NK-92 (cell line): Measurements from ENCODE around the gene SMAP2.

Experiments
- DNase-seq: peaks from one replicate; lab custom pipeline; 2025; ENCODE audit not compliant: unreplicated experiment; lab: John Stamatoyannopoulos, UW

The SMAP2 gene

DNA sequence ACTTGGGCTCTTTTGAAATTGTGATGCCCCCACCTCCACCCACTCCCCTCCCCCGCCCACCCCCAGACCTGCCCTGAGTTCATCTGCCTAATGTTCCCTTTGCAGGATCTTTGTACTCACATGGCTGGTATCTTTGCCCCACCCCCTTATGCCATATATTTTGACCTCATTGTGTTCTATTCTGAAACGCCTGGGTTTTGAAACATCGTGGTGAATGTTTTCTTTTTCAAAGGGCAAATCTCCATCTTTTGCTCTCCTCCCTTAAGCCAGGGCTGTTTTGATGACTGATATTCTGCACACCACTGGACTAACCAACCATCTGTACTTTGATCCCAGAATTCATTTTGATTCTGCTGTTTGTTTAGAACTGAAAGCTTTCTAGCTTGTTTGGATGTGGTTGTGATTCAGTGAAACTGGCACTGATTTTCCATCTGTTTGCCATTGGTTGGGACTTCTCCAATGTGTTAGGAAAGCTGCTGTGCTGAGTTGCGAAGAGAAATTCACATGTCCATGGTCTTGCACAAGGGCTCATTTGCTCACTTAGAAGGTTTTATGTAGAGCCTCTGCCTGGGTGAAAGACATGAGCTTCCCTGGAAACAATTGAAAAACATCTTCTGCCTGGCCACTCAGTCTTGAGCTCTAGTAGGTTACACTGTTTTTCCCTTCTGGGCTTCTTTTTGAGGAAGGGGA, 16.5 kb downstream of the SMAP2 start:
- DNase-seq, result no peak

DNA sequence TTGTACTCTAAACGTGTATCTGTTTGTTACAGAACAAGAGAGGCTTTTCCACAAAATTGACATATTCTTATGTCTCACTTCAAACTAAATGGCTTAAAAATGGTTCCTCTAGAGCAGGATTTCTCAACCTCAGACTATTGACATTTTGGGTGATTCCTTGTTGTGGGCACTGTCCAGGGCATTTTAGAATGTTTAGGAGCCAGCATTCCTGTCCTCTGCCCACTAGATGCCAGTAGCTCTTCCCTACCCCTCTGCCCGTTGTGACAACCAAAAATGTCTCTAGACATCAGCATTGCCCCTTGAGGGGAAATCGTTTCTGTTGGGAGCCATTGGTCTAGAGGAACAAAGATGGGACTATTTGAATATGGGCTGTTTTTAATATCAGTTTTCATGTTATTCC, 17.3 kb downstream of the SMAP2 start:
- no peak for DNase-seq

DNA sequence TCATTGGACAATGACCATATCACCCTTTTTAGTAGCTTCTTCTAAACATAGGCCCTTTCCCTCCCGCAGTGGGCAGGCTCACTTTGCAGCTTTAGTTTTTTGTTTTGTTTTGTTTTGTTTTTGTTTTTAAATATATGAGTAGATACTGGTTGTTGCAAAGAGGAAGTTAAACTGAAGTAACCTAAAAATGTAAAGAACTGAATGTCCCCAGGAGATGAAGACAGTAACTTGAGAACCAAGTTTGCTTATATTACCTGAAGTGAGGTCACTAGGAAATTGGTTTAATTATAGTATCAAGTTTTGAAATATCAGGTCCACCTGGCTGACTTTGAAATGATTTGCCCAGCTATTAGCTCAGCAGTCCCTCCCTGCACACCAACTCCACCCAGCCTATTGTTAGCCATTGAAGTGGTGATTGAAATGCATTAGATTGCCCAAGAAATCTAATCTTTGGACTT, 18.2 kb downstream of the SMAP2 start:
- DNase-seq, result no peak

DNA sequence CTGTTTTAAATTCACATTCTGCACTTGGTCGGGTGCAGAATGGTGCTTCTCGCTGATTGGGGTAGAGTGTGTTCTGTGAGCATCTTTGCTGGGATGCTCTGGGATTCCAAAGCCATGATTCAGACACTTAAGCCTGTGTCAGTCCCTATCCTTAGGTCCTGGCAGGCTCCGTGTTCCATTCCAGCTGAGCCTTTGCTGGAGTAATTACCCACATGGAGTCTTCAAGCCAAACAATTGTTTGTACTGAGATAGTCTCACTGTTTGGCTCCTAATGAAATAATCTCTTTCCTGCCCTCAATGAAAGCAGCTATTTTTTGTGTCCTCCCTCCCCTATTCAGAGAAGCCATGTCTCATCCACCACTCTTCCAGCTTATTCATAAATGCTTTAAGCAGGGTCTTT, 18.7 kb downstream of the SMAP2 start:
- no peak for DNase-seq

DNA sequence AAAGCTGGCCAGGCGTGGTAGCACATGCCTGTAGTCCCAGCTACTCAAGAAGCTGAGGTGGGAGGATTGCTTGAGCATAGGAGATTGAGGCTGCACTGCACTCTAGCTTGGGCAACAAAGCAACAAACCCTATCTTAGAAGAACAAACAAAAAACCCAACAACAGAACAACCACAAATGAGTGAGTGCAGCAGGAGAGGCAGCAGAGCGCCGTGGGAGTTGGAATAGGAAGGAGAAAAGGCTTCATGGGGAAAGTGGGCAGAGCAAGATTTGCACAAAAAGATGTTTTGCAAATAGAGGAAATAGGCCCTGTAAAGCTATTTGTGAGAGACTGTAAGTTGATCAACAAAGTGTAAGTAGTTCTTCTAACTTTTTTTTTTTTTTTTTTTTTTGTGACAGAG, 19.6 kb downstream of the SMAP2 start:
- no peak for DNase-seq

DNA sequence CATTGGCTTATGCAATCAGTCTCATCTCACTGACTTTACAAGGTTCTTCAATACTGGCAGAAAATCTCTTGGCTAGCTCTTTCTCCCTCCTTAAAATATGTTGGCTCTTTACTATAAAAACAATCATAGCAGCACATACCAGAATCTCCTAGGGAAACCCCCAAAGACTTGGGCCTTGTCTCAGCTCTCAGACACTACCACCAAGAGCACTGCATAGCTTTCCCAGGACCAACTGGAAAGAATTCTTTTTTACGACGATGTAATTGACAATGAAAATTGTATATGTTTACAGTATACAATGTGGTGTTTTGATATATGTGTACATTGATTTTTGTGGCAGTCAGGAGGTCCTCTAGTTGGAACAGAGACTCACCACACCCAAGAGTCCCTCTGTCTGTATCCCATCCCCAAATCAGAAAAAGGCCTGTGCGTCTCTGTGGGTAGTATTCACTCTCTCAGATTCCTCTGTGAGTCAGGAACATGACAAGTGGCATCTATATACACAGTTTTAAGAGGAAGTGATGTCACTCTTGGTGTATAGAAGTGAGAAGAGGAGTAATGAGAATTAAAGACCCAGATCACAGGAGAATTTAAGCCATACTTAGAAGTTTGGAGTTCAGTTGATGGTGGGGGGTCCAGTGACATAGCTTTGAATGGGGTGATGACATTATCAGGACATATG, 21.1 kb downstream of the SMAP2 start:
- DNase-seq, result no peak

DNA sequence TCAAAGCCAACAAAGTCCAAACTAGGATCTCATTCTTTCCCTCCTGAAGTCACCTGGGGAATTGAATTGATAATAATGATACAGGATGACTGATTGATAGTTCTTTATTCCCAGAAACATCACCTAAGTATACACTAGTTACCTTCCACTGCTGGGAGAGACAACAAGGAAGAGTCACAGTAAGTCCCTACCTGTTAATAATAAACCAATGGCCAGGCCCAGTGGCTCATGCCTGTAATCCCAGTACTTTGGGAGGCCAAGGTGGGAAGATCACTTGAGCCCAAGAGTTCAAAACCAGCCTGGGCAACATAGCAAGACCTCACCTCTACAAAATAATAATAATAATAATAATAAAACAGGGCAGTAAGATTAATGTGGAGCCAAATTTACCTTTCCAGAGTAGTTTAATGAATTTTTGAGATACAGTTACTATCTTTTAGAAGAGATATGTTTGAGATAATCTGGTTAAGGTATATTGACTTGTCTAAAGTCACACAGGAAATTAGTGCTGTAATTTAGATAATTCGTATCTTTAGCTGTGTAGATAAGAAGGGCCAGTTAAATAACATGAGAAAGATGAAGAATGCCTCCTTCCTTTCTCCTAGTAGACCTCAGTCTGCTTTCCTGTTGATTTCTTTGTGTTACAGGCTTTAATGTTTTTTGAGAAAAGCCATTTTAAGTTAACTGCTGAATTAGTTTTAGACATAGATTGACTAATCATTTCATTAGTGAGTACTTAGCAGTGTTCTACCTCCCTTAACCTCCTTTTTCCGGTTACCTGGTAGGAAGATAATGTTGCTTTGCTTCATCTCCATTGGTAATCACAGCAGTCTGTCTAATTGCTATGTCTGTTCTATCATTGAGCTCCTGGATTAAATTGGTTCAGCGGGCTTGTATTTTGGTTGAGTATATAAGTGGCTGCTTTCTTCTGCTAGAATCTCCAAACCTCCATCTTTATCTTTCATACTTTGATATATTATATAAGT, 22.0 kb downstream of the SMAP2 start:
- no peak for DNase-seq

DNA sequence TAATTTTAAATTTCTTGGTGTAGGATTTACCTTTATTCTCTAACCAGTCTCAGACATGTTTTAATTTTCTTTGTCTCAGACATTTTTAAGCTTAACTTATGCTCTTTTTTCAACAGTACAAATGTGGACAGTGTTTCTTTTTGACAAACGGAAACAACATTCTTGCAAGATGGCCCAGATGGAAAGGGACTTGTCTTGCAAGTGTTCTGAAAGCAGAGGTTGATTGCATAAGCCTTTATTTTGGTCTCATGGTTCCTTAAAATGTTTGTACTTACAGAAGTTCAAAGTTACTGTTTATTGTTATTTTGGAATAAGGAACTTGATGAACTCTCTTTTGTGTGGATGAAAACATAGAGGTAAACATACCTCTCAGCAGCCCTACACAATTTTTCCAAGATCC, 22.9 kb downstream of the SMAP2 start:
- no peak for DNase-seq

DNA sequence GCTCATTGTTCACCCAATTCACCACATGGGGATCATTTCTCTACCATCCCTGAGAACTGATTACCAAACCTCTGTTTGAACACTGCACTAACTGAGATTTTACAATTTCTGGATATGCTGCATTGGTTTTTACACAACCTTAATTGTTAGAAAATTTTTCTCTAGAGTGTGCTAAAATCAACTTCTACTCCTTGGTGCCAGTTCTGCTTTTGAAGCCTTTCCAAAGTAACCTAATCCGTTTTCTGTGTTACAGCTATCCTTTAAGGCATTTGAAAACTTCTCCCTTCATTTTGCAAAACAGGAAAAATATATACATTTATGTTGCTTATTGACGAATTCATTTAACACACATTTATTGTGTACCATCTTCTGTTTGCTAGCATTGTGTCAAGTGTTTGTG, 23.7 kb downstream of the SMAP2 start:
- no peak for DNase-seq

DNA sequence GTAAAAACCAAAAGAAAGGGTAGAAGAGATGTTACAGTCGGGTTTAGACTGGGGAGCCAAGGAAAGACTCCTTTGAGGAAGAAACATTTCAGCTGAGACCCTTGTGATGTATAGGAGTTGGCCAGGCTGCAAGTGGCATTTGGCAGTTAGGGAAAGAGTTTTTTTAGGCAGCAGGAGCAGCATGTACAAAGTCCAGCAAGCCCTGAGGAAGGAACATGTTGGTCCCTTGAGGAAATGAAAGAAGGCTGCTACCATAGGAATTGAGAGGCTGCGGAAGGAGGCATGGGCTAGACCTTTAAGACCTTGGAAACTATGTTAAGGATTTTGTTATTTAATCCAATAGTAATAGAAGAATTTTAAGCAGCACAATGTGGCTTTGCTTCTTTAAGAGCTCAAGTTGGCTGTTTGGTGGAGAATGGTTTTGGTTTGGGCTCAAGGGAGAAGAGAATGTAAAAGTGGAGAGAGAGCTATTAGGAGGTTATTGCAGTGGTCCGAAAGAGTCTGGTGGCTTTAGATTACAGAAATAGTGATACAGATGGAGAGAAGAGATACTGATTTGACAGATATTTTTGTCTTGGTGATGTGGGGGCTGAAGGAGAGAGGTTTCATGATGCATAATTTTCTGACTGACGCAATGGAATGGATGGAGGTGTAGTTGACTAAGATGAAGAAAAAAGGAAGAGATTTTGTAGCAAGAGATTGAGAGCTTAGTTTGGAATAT, 26.6 kb downstream of the SMAP2 start:
- no peak for DNase-seq

DNA sequence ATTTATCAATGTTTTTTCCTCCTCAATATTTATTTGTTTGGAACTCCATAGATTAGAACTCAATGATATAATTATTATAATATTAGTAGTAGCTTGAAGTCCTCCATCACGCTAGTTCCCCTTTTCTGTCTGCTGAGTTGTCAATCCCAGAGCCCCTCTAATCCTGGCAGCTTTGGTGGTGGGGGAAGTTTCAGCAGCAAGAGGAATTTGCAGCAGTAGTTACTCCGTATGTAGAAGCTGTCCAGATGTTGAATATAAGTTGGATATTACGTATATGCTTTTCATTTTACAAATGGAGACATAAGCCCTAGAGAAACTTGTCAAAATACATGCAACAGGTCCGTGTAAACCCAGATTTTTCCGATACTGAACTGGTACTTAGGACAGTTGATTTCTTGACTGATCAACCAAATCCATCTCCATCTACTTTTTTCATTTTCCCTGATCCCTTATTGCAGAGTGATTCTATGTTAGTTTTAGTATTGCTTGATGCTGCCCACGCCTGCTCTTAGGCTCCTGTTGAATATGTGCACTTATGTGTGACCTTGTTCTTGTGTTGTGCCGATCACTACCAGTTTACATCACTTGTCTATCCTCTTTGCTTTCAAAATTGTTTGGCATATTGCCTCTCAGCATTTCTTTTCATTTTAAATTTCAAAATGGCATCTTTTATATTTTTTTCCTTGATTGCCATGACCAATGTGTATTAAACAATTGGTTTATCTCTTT, 28.1 kb downstream of the SMAP2 start:
- no peak for DNase-seq

DNA sequence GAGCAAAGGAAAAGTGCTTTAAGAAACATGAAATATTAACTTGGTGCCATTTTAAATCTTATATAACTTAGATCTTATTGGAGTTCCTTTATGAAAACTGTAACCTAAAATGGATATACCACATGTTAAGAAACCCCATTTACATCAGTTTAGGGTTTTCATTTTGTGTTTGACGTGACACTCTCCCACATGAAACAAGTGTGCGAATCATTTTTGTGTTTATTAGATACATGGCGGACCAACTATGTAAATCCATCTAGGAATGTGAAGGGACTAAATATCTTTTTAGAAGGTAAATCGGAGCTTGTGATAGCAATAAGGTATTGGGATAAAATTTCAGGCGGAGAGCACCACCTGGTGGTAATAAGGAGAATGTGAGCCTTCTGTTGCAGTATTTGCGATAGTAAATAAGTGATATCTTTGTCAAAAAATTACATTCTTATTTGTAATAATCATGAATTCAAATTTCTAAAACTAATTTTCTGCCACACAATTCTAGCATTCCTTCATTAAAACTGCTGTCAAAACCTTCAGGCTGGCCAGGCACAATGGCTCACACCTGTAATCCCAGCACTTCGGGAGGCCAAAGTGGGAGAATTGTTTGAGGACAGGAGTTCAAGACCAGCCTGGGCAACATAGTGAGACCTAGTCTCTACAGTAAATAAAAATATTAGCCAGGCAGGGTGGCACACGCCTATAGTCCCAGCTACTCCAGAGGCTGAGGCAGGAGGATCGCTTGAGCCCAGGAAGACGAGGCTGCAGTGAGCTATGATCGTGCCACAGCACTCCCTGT, 31.3 kb downstream of the SMAP2 start:
- DNase-seq, result no peak

DNA sequence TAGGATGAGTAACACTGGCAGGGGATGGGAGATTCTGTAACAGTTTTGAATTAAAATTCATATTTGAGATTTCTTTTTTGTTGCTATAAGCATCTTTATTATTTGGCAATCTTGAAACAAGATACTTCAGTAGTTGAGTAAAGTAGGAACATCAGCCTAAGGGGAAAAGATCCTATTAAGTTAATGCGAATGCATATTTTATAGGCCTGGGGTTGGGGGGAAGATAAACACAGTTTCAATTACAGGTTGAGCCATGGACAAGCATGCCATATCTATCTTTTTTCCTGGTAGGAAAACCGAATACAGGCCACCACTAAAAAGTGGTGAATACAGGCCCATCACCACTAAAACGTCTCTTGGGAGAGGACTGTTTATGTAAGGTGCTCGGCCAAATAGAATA, 32.3 kb downstream of the SMAP2 start:
- DNase-seq, result no peak

DNA sequence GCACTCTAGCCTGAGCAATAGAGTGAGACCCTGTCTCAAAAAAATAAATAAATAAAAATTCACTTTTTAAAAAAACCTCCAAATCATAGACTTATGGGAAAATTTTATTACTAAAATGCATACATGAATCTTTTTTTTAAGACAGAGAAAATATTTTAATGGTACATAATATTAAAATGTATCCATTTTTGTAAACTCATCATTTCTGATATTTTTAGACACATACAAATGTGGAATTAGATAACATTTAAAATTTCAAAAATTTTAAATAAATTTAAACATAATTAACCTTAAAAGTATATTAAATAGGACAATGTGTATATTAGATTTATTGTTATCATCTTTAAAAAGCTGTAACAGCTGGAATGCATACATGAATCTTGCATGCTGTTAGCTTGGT, 33.9 kb downstream of the SMAP2 start:
- no peak for DNase-seq

DNA sequence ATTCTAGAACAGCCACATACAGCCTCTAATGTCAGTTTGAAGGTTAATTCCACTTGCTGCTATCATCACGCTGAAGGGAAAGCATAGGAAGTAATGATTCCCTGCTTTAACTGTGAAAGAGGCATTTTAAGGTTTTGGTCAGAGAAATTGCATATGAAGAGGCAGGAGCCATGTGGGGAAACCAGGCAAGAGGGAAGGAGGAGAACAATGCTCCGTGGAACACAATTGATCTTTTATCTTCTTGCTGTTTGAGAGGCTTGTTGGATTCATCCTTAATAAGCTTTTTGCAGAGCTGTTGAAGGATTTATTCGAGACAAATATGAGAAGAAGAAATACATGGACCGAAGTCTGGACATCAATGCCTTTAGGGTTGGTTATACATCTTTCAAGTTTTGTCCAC, 35.9 kb downstream of the SMAP2 start:
- no peak for DNase-seq

DNA sequence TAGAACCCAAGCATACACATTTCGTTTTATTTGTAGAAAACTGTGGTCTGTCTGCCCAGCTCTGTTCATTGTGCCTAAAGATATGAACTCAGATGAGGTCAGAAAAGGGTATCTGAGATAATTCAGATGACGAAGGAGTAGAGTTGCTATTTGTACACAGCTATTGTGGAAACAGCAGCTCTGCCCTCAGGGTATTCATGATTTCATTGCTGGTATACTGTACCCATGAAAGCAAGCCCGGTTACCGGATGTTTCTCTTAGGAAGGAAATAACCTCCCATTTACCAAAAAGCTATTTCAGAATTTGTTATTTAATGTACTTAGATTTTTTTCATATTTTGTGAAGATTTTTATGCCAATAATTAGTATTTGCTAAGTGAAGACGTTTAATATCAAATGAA, 37.8 kb downstream of the SMAP2 start:
- no peak for DNase-seq

DNA sequence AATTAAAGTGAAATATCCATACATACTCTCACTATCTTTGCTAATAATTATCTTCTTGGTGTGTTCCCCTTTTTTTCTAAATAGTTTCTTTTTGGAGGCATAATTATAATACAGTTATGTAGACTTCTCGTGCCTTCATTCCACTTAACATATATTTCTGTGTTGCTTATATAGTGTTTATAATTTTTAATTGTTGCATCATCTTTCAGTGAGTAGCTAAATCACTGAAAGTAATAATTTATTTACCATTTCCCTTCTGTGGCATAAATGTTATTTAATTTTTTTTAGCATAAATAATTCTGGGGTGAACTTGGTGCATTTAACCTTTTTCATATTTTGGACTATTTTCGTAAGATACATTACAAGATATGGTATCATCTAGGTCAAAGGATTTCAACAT, 38.3 kb downstream of the SMAP2 start:
- no peak for DNase-seq

DNA sequence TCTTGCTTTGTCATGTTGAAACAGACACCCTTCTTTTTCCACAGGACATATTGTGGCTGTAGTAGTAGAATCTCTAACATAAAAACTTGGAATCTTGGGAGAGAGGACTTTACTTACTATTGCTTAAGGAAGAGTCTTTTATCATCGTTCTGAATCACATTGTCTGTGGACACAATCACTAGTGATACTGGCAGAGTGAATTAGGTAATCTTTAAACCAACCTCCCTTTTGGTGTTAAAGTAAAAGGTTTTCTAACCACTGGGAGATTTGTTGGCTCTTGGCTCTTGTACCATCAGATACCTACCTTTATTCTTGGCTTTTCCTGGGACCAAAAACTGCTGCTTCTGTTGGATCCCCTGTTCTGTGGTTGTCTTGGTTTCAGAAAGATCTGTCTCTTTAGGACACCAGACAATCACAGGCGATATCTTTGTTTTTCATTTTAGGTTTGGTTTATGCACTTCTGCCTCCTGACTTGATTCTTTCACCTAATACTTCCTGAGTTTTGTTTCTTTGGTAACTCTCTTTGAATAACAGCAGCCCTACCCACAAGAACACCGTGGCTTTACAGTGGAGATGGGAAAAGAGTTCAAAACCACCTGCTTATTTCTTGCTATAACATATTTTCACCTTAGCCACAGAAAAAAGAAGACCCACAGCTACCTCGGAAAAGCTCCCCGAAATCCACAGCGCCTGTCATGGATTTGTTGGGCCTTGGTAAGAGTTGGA, 40.2 kb downstream of the SMAP2 start:
- no peak for DNase-seq

DNA sequence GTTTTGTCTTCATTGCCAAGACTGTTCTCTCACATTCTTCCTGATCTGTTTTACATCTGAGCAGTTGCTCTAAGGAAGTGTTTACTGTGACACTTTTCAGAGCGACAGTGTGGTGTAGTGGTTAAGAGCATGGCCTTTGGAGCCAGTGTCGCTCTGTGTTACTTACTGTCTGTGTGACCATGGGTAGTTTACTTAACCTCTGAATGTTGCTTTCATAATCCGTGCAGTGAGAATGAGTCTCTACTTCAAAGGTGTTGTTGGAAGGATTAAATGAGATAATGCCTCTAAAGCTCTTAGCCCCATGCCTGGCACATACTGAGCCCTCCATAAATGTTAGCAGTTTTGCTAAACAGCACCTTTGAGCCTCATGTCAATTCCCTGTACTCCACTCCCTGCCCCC, 40.8 kb downstream of the SMAP2 start:
- no peak for DNase-seq
